Muscle layer of duodenum (tissue), 2 donors: ENCODE data around the gene KIAA0513.

Source experiments
- H3K27ac ChIP-seq: one replicate; pipeline ENCODE4 v1.7.0; 2013; ENCODE audit warnings: mild to moderate bottlenecking, low read length
- H3K27me3 ChIP-seq: one replicate; pipeline ENCODE4 v1.7.0; 2013; ENCODE audit warnings: low read depth, mild to moderate bottlenecking, control low read depth, low read length
- H3K36me3 ChIP-seq, 2 donors: one replicate each; pipeline ENCODE4 v1.7.0; 2013; ENCODE audit warnings: low read length in 2 of 2, control low read depth in 1 of 2, mild to moderate bottlenecking in 1 of 2; ENCODE audit not compliant: insufficient read depth in 2 of 2, control insufficient read depth in 1 of 2
- H3K4me1 ChIP-seq, 2 donors: one replicate each; pipeline ENCODE4 v1.7.0; 2013; ENCODE audit warnings: low read length in 2 of 2, mild to moderate bottlenecking in 2 of 2, control low read depth in 1 of 2, moderate library complexity in 1 of 2; ENCODE audit not compliant: insufficient read depth in 2 of 2, control insufficient read depth in 1 of 2
- H3K4me3 ChIP-seq, 2 donors: one replicate each; pipeline ENCODE4 v1.7.0; 2013; ENCODE audit warnings: low read length in 2 of 2, low read depth in 1 of 2, mild to moderate bottlenecking in 1 of 2
- H3K9me3 ChIP-seq, 2 donors: one replicate each; pipeline ENCODE4 v1.7.0; 2013; ENCODE audit warnings: low read length in 2 of 2, control low read depth in 1 of 2, mild to moderate bottlenecking in 1 of 2; ENCODE audit not compliant: control insufficient read depth in 1 of 2
- donor health status: healthy.

KIAA0513 gene

DNA sequence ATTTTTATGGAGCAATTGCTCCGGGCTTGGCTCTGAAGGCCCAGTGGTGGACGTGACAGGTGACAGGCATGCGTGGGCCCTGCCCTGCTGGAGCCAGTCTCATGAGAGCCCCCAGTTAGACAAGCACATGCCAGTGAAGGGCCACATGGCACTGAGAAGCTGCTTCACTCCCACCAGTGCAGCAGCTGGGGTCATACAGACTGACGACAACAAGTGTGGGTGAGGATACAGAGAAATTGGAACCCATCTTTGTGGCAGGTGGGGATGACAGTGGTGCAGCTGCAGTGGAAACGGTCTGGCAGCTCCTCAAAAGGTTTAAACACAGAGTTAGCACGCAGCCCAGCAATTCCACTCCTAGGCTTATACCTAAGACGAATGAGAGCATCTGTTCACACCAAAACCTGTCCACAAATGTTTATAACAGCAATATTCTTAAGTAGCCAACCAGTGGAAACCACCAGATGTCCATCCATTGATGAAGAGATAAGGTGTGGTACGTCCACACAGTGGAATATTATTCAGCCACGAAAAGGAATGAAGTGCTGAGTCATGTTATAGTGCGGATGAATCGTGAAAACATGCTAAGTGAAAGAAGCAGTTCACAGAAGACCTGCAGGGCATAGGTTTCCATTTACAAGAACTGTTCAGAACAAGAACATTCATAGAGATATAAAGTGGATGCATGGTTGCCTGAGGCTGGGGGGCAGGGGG, 97.2 kb downstream of the KIAA0513 start:
- H3K27me3 ChIP-seq = no peaks in the 10 kb centered on the region
- H3K27ac ChIP-seq = no peak overlapping the region
- H3K4me3 ChIP-seq = no peak overlapping the region
- peaks cover 4 to 14% of the 10 kb centered on the region in 2 donors for H3K4me1 ChIP-seq
- no peaks in the 10 kb centered on the region for H3K9me3 ChIP-seq
- no peaks in the 10 kb centered on the region for H3K36me3 ChIP-seq

DNA sequence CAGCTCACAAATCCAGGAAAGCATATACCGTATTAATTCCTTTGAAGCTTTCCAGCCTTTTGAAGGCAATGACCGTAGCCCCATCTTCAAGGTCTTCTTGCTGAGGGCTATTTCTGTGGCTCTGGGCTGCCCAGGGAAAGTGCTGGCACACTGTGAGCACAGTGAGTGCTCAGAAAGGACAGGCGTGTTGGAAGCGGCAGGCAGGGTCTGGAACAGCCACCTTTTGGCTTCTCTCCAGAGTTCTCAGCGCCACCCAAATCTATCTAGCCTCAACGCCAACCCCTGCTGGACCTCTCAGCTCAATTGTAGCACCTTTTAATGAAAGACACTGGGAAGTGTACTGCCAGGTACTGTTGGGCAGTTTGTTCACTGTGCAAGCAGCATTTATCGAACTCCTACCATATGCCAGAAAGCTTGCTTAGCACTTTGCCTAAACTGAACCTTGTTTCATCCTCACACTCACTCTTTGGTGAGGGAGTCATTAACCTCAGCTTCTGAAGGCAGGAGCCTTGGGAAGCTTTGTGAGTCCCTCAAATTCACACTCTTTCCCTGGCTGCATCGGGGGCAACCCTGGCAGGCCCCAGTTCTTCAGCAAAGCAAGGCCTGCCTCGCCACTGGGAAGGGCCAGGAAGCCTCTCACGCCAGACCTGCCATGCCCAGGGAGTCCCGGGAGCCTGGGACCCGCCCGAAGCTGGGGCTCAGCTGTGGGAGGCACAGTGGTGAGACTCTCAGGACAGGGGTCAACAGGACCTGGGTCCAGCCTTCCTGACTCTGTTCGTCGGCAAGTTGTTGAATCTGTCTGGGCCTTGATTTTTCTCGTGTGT, 98.2 kb downstream of the KIAA0513 start:
- Histone ChIP-seq H3K9me3 (no peaks in the 10 kb centered on the region), H3K27me3 (no peaks in the 10 kb centered on the region), H3K27ac (no peak overlapping the region), H3K36me3 (no peaks in the 10 kb centered on the region), H3K4me1 (peaks cover 13 to 23% of the 10 kb centered on the region in 2 donors), H3K4me3 (no peak overlapping the region)

DNA sequence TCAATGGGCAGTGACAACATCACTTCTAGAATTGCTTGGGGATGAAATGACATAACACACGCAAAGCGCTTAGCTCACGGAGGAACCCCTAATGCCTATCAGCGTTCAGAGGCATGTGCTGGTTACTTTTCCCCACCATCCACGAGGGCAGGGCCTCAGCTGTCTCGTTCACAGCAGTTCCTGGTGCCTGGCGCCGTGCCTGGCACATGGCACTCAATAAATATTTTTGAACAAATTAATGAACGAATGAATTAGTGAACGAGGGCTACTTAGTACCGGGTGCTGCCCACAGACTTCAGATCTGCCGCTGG, 98.8 kb downstream of the KIAA0513 start:
- no peaks in the 10 kb centered on the region for H3K27me3 ChIP-seq
- H3K4me1 ChIP-seq = peaks cover 15 to 26% of the 10 kb centered on the region in 2 donors
- H3K4me3 ChIP-seq = no peak overlapping the region

DNA sequence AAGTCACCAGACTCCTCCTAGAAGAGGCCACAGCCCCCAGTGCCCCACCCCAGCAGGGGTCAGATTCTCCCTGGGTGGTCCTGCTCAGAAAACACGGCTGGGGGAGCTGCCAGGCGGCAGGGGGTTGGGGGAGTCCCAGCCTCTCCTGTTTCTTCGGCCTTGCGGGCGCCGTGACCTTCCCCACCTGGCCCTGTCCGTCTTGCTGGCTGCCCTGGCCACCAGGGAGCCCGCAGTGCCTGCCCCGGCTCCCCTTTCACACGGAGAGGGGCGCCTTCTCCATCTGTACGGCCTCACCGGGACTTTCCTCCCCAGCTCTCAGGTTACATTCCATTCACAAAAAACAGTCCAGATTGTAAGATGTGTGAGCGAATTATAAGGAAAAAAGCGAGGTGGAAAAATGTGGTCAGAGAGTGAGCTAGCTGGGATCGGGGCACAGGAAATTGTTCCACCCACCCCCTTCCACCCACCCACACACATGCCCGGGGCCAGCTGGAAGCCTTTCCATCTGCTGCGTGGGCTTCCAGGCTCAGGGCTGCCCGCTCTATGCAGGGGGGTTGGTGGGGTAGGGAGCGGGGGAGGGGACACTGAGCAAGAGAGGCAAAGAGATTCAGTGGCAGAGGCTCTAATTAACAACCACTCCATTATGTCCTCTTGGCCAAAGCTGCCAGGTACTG, 99.2 kb downstream of the KIAA0513 start:
- Histone ChIP-seq H3K9me3 (no peaks in the 10 kb centered on the region), H3K27me3 (no peaks in the 10 kb centered on the region), H3K36me3 (no peaks in the 10 kb centered on the region), H3K27ac (no peak overlapping the region), H3K4me3 (no peak overlapping the region), H3K4me1 (peaks cover 15 to 26% of the 10 kb centered on the region in 2 donors)

More for the DNA sequence above, 98.8 kb downstream of the KIAA0513 start:
- Histone ChIP-seq H3K27ac (no peak overlapping the region), H3K36me3 (no peaks in the 10 kb centered on the region), H3K9me3 (no peaks in the 10 kb centered on the region)

DNA sequence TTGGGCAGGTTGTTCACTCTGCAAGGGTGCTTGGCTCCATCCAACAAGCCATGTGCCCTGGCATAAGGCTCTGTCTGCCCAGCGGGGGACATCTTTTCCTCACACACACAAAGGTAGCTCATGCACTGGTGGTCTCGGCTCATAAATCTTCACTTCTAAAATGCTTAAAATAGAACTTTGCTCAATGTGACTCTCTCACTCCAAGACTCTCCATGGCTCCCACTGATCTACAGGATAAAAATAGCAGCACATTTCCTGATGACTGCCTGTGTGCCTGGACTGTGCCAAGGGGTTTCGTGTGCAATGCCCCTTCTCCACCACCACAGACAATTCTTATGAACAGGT, 99.8 kb downstream of the KIAA0513 start:
- Histone ChIP-seq H3K9me3 (no peaks in the 10 kb centered on the region), H3K27ac (no peak overlapping the region), H3K36me3 (no peaks in the 10 kb centered on the region), H3K4me1 (peaks cover 15 to 26% of the 10 kb centered on the region in 2 donors), H3K4me3 (no peak overlapping the region), H3K27me3 (no peaks in the 10 kb centered on the region)

DNA sequence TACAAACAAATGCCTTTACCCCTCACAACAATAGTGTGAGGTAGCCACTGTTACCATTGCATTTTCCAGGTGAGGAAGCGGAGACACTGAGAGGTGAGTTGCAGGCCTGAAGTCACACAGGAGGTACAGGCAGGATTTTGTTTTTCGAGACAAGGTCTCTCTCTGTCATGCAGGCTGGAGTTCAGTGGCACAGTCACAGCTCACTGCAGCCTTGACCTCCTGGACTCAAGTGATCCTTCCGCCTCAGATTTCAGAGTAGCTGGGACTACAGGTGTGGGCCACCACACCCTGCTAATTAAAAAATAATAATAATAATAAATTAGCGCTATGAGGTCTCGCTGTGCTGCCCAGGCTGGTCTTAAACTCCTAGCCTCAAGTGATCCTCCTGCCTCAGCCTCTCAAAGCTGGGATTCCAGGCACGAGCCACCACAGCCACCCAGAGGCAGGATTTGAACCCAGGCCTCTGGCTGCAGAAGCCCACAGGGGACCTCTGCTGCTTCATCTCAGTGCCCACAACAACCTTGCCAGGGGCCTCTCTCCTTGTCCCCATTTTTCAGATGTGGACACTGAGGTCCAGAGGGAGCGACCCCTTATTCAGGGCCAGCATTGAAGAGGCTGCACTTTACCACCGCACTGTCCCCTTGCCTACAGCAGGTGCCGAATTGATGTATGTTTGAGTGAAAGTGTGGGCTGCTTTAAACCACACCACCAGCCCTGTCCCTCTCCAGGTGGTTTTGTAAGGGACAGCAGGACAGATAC, 100.7 kb downstream of the KIAA0513 start:
- no peaks in the 10 kb centered on the region for H3K9me3 ChIP-seq
- no peak overlapping the region for H3K4me3 ChIP-seq
- no peaks in the 10 kb centered on the region for H3K27me3 ChIP-seq
- H3K27ac ChIP-seq = no peak overlapping the region
- no peaks in the 10 kb centered on the region for H3K36me3 ChIP-seq
- H3K4me1 ChIP-seq = peaks cover 15 to 26% of the 10 kb centered on the region in 2 donors

DNA sequence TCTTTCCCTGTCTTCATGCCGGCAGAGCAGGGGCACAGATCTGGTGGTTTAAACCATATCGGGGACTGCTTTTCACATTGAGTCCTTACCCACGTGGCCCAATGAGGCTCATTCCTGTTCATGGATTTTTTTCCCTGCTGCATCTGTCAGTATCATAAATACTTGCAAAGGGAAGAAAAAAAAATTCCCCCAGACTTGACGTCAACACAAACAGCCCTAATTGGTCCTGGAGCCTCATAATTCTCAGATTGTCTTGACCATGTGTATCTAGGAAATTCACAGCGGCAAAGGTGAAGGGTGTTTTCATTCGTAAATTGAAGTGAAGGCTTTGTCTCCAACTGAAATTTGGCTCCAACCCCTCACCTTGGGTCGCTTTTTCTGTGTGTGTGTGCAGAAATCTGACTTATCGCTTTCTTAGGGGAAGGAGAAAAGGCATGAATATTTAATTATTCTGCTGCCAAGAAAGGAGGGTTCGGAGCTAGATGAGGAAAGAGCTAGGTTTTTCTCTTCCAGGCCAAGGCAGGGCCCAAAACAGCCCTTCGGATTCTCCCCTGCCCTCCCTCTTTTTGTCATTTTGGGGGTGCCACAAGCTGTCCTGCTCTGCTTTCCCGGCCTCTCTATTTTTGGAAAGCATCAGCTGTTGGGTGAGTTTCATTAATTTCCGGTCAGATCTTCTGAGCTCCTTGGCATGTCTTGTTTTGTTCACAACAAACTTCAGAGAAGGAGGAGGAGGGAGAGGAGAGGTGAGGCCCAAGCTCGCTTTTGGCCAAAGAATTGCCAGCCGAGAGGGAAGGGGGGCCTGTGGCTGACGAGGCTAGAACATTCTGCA, 102.5 kb downstream of the KIAA0513 start:
- Histone ChIP-seq H3K4me1 (peaks cover 15 to 26% of the 10 kb centered on the region in 2 donors), H3K9me3 (no peaks in the 10 kb centered on the region), H3K27me3 (no peaks in the 10 kb centered on the region), H3K36me3 (no peaks in the 10 kb centered on the region), H3K27ac (peak overlapping the region; percentile 28), H3K4me3 (no peak overlapping the region)

DNA sequence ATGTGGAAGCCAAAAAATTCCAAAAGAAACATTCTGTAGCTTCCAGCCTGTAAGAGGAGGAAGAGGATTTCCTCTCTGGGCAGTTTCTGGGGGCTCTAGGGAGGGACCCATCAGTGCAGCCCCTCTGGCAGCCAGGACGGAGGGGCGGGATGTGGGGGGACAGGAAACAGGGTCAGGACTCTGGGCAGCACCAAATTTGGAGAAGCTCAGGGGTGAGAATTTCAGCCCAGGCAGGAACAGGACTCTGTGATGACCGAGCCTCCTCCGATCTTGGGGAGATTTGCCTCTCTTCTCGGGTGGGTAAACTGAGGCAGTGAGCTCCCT, 103.1 kb downstream of the KIAA0513 start:
- peak overlapping the region; percentile 28 for H3K27ac ChIP-seq
- no peaks in the 10 kb centered on the region for H3K9me3 ChIP-seq

DNA sequence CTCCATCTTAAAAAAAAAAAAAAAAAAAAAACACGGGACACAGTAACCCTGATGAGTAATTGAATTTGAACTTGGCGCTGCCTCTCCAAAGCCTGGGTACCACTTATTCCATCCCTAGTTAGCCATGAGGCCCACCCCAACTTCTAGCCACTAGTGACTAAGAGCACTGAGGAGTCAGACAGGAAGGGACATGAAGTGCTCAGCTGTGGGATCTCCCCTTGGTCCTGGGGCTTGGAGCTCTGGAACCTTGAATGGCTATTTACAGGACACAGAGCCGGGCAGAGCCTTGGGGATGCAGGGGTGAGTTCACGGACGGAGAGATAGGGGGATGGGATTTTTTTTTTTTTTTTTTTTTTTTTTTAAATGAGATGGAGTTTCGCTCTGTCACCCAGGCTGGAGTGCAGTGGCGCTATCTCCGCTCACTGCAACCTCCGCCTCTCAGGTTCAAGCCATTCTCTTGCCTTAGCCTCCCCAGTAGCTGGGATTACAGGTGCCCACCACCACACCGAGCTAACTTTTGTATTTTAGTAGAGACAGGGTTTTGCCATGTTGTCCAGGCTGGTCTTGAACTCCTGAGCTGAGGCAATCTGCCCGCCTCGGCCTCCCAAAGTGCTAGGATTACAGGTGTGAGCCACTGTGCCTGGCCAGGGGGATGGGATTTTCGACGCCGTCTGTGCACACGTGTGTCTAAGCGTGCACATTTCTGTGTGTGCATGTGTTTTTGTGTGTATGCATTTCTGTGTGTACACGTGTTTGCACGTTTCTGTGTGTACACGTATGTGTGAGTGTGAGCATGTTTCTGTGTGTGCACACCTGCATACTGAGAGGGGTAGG, 105.1 kb downstream of the KIAA0513 start:
- Histone ChIP-seq H3K9me3 (no peaks in the 10 kb centered on the region), H3K4me1 (peaks cover 17 to 29% of the 10 kb centered on the region in 2 donors), H3K4me3 (no peak overlapping the region)

More for the DNA sequence above, 103.1 kb downstream of the KIAA0513 start:
- Histone ChIP-seq H3K4me1 (peaks cover 15 to 26% of the 10 kb centered on the region in 2 donors), H3K36me3 (no peaks in the 10 kb centered on the region), H3K4me3 (no peak overlapping the region), H3K27me3 (no peaks in the 10 kb centered on the region)

DNA sequence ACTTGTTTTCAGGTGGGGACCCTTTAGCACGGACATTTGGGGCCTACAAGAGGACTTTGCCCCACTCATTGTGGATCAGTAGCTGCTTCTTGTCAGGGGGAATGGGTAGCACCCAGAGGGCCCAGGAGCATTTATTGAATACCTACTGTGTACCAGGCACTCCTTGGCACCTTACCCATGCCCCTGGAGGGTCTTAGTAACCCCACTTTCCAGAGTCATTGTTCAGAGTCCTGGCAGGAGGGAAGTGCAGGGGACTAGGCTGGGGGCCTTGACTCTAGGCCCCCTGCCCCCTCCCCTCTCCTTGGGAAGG, 105.7 kb downstream of the KIAA0513 start:
- Histone ChIP-seq H3K27me3 (no peaks in the 10 kb centered on the region), H3K4me1 (peaks cover 19 to 34% of the 10 kb centered on the region in 2 donors), H3K9me3 (no peaks in the 10 kb centered on the region), H3K4me3 (no peak overlapping the region), H3K27ac (no peak overlapping the region), H3K36me3 (no peaks in the 10 kb centered on the region)

More for the DNA sequence above, 105.1 kb downstream of the KIAA0513 start:
- Histone ChIP-seq H3K27me3 (no peaks in the 10 kb centered on the region), H3K27ac (no peak overlapping the region), H3K36me3 (no peaks in the 10 kb centered on the region)
